ENCODE data around the gene FOXO3. TPM values are rescaled to one million over a fixed set of nuclear protein-coding genes. Genes with fewer than 3 reads are reported as not detected.

The FOXO3 gene
- polyA plus RNA-seq, 1 donor (not counting 4 experiments of a cell fraction or from before 2014, with no cell fraction given) = 17.6 TPM

DNA sequence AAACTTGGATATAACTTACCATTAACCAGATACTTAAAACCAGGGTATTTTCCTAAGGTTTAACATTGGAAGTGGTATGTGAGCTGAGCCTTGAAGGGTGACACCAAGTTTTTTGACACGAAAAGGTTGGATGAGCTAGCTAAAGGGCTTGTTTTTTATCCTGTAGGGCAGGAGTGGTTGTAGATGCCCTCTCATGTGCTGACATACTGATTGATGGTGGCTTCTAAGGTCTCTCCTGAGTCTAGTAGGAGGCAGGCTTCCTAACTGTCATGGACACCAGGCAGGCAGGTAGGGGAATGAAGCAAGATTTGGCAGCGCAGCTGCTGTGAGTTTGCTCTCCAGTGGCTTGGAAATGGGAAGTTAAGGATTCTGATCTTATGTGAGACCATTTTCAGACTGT lies 66.1 kb downstream of the FOXO3 start:
- Histone ChIP-seq H3K4me3 (ENCODE audit: control insufficient read depth in 2 of 3, extremely low read depth in 1 of 3, insufficient read depth in 2 of 3, low read depth in 1 of 3, low read length in 3 of 3) (no peak overlapping the region), H3K9me1 (ENCODE audit: control insufficient read depth, extremely low read depth, insufficient read depth, low read length) (peaks cover 3% of the 10 kb centered on the region), H3K36me3 (ENCODE audit: control insufficient read depth in 2 of 2, extremely low read depth in 1 of 2, insufficient read depth in 2 of 2, low read length in 2 of 2) (no peaks in the 10 kb centered on the region), H4K20me1 (ENCODE audit: control insufficient read depth, extremely low read depth, insufficient read depth, low read length) (peaks cover 4% of the 10 kb centered on the region), H3K4me1 (ENCODE audit: control insufficient read depth, extremely low read depth, insufficient read depth, low read length) (peaks cover 8% of the 10 kb centered on the region), H3K27me3 (ENCODE audit: control insufficient read depth, extremely low read depth, insufficient read depth, low read length) (no peaks in the 10 kb centered on the region), H3K4me2 (ENCODE audit: control insufficient read depth, extremely low read depth, insufficient read depth, low read depth, low read length) (no peak overlapping the region), H3K9ac (ENCODE audit: control insufficient read depth, extremely low read depth, insufficient read depth, low read length) (no peak overlapping the region), H3K79me2 (ENCODE audit: control insufficient read depth, insufficient read depth, low read length) (peaks cover 65% of the 10 kb centered on the region), H3K27ac (ENCODE audit: control insufficient read depth, insufficient read depth, low read length) (no peak overlapping the region), H3K9me3 (ENCODE audit: control insufficient read depth, low read depth, low read length) (no peaks in the 10 kb centered on the region), H2AFZ (ENCODE audit: control insufficient read depth, low read length) (no peak overlapping the region)
- no peak for TF ChIP-seq EZH2 (IDR thresholded peaks at IDR 0.05; ENCODE audit: low read length)
- TF ChIP-seq, protein P1, sequence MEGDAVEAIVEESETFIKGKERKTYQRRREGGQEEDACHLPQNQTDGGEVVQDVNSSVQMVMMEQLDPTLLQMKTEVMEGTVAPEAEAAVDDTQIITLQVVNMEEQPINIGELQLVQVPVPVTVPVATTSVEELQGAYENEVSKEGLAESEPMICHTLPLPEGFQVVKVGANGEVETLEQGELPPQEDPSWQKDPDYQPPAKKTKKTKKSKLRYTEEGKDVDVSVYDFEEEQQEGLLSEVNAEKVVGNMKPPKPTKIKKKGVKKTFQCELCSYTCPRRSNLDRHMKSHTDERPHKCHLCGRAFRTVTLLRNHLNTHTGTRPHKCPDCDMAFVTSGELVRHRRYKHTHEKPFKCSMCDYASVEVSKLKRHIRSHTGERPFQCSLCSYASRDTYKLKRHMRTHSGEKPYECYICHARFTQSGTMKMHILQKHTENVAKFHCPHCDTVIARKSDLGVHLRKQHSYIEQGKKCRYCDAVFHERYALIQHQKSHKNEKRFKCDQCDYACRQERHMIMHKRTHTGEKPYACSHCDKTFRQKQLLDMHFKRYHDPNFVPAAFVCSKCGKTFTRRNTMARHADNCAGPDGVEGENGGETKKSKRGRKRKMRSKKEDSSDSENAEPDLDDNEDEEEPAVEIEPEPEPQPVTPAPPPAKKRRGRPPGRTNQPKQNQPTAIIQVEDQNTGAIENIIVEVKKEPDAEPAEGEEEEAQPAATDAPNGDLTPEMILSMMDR (optimal IDR thresholded peaks at IDR 0.05 in 1 of 3, IDR thresholded peaks at IDR 0.05 in 1 of 3, conservative IDR thresholded peaks at IDR 0.05 in 1 of 3; ENCODE audit: extremely low read depth in 1 of 3, insufficient read depth in 2 of 3, low read length in 3 of 3) = no peak
- peak; percentile 17 for FAIRE-seq
- DNase-seq (ENCODE audit: low read depth, low spot score) = no peak
- dilution Hi-C loops (cut with MboI; ENCODE audit: extremely low pct_ligation_motif_present, low sequenced_read_pairs) = no loop called here

DNA sequence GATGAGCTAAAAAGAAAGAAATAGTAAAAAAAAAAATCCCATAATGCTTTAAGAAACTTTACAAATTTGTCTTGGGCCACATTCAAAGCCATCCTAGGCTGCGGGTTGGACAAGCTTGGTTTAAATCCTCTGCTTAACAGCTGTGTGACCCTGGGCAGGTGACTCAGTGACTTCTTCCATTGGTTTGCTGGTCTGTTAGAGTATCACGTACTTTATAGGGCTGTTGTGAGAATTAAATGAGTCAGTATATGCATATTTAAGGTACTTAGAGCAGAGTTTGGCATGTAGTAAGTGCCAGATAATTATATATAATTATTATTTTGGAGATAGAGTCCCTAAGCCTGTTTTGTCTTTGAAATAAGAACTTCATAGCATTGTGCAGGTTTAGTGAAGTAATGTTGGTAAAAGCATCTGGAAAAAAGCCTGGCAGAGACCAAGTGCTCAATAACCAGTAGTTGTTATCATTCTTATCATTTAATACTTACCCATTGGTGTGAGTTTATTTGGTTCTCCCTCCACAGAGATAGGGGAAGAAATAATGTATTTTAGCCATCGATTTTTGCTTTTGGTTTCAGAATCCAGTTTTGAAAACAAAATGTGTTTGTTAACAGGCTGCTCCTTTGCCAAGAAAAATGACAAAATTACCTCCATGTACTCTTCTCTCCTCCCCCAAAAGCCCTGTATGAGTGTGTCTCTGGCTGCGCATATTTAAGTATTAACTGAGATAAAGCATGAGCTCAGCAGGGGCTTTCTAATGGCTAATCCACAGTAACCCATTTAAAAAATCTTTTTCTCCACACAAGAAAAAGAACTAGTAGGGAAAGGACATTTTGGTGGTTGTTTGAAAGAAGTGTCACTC lies 67.2 kb downstream of the FOXO3 start:
- H3K9ac ChIP-seq (ENCODE audit: control insufficient read depth, extremely low read depth, insufficient read depth, low read length) = no peak overlapping the region
- dilution Hi-C loops (cut with MboI; ENCODE audit: extremely low pct_ligation_motif_present, low sequenced_read_pairs) = no loop called here
- H3K79me2 ChIP-seq (ENCODE audit: control insufficient read depth, insufficient read depth, low read length) = peaks cover 69% of the 10 kb centered on the region
- no peak overlapping the region for H3K27ac ChIP-seq (ENCODE audit: control insufficient read depth, insufficient read depth, low read length)
- peaks cover 4% of the 10 kb centered on the region for H4K20me1 ChIP-seq (ENCODE audit: control insufficient read depth, extremely low read depth, insufficient read depth, low read length)
- peaks cover 3% of the 10 kb centered on the region for H3K9me1 ChIP-seq (ENCODE audit: control insufficient read depth, extremely low read depth, insufficient read depth, low read length)
- FAIRE-seq (no peak), DNase-seq (ENCODE audit: low read depth, low spot score) (no peak)
- H3K36me3 ChIP-seq (ENCODE audit: control insufficient read depth in 2 of 2, extremely low read depth in 1 of 2, insufficient read depth in 2 of 2, low read length in 2 of 2) = no peaks in the 10 kb centered on the region
- no peak overlapping the region for H3K4me2 ChIP-seq (ENCODE audit: control insufficient read depth, extremely low read depth, insufficient read depth, low read depth, low read length)
- no peak overlapping the region for H2AFZ ChIP-seq (ENCODE audit: control insufficient read depth, low read length)
- H3K4me1 ChIP-seq (ENCODE audit: control insufficient read depth, extremely low read depth, insufficient read depth, low read length) = peaks cover 17% of the 10 kb centered on the region
- TF ChIP-seq EZH2 (IDR thresholded peaks at IDR 0.05; ENCODE audit: low read length) = no peak
- TF ChIP-seq, protein P1 (optimal IDR thresholded peaks at IDR 0.05 in 1 of 3, IDR thresholded peaks at IDR 0.05 in 1 of 3, conservative IDR thresholded peaks at IDR 0.05 in 1 of 3; ENCODE audit: extremely low read depth in 1 of 3, insufficient read depth in 2 of 3, low read length in 3 of 3) = no peak
- H3K4me3 ChIP-seq (ENCODE audit: control insufficient read depth in 2 of 3, extremely low read depth in 1 of 3, insufficient read depth in 2 of 3, low read depth in 1 of 3, low read length in 3 of 3) = no peak overlapping the region
- H3K27me3 ChIP-seq (ENCODE audit: control insufficient read depth, extremely low read depth, insufficient read depth, low read length) = no peaks in the 10 kb centered on the region
- H3K9me3 ChIP-seq (ENCODE audit: control insufficient read depth, low read depth, low read length) = no peaks in the 10 kb centered on the region
